Stimulated activated naive B cell treated with anti-CD40 and anti-IgM and Interleukin-4, amounts not matched to agents 10 μg/mL and 1 μg/mL and 100 μg/mL, for 72 hours (primary cell): ENCODE results near the gene MAP3K5.
"Not testable (repeated sequence)": the region's sequence is repeated elsewhere in the genome, so short reads cannot be mapped to it uniquely, and the experiment has no call there.

Experiments used
- ATAC-seq, 2 donors: fragments of 150-1000 bp; cut with Tn5 transposase; replicated peaks; 2 replicates each; pipeline ENCODE4 v1.10.0; 2021; ENCODE audit warnings: moderate library complexity in 1 of 2
- DNase-seq: peaks from one replicate; pipeline ENCODE4 v3.0.0; 2021
- H3K27ac Mint-ChIP-seq: one replicate; pipeline ENCODE4 v1.8.0; 2022; ENCODE audit warnings: mild to moderate bottlenecking, mixed read lengths
- H3K27me3 Mint-ChIP-seq, 2 donors: one replicate each; pipeline ENCODE4 v1.8.0; 2022; ENCODE audit warnings: mixed read lengths in 2 of 2
- H3K36me3 Mint-ChIP-seq, 2 donors: one replicate each; pipeline ENCODE4 v1.8.0; 2022; ENCODE audit warnings: mixed read lengths in 2 of 2, mild to moderate bottlenecking in 1 of 2
- H3K4me1 Mint-ChIP-seq, 2 donors: one replicate each; pipeline ENCODE4 v1.8.0; 2022; ENCODE audit warnings: mixed read lengths in 2 of 2, mild to moderate bottlenecking in 1 of 2
- H3K4me3 Mint-ChIP-seq, 2 donors: one replicate each; pipeline ENCODE4 v1.8.0; 2022; ENCODE audit warnings: mild to moderate bottlenecking in 2 of 2, mixed read lengths in 2 of 2, moderate library complexity in 1 of 2
- H3K9me3 Mint-ChIP-seq, 2 donors: one replicate each; pipeline ENCODE4 v1.8.0; 2022; ENCODE audit warnings: mixed read lengths in 2 of 2, mild to moderate bottlenecking in 1 of 2

Gene MAP3K5

DNA sequence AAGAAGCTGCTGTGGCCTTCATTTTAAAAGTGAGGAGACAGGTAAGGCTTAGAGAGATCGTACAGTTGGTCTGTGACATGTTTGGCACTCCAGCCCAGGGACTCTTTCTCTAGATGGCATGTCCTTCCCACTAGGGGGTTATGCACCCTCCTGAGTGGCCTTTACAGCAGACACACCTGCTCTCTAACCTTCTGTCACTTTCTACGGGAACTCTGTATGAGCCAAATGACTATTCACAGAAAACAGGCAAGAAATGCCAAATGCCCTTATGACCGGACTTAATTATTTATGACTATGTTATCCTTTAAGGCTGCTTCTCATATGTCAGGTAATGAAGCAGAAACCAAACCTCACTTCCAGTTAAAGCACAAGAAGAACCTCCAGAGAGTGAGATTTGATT lies 91.2 kb downstream of the MAP3K5 start:
- ATAC-seq (peak; percentile 23 to 46), DNase-seq (no peak)
- Mint-ChIP-seq H3K4me3 (no peak overlapping the region), H3K9me3 (no peaks in the 10 kb centered on the region), H3K36me3 (peaks cover 5 to 32% of the 10 kb centered on the region in 2 donors), H3K4me1 (peaks cover 7 to 12% of the 10 kb centered on the region in 2 donors), H3K27me3 (no peaks in the 10 kb centered on the region), H3K27ac (peak overlapping the region; percentile 20)

- Mint-ChIP-seq H3K36me3 (peaks cover 4 to 37% of the 10 kb centered on the region in 2 donors), H3K27me3 (no peaks in the 10 kb centered on the region), H3K4me1 (peaks cover 7 to 12% of the 10 kb centered on the region in 2 donors), H3K27ac (no peak overlapping the region), H3K9me3 (no peaks in the 10 kb centered on the region), H3K4me3 (no peak overlapping the region)
- DNase-seq (no peak), ATAC-seq (no peak)
Measured at GRCh38 chr6:136699358-136699757, 92.9 kb downstream of the MAP3K5 start.

DNA sequence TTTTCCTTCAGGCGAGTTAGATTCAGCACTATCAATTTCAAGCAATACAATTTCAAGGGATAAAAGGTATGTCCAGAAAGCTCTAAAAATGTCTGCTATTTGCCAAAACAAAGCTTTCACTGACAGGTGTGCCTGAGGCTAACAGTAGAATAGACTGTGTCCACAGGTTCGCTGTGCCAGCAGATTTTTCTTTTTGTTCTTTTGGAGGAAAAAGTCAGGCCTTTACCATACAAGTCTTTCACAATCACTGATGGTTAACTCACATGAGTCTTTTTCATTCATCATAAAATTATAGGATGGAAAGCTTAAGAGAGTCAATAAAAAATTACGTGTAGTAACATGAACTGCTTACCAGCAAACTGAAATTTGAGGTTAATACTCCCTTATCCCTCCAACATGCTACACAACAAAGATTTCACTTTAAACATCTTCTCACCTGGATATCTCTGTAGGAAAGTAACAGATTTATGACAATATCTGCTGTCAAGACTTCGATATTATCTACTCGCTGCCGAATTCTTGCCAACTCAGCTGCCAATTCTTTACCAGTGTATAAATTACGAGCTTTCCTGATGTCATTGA lies 95.4 kb downstream of the MAP3K5 start:
- no peaks in the 10 kb centered on the region for H3K27me3 Mint-ChIP-seq
- ATAC-seq = no peak
- no peak overlapping the region for H3K4me3 Mint-ChIP-seq
- no peak overlapping the region for H3K27ac Mint-ChIP-seq
- peaks cover 4 to 39% of the 10 kb centered on the region in 2 donors for H3K36me3 Mint-ChIP-seq
- DNase-seq = no peak
- peaks cover 6 to 7% of the 10 kb centered on the region in 2 donors for H3K4me1 Mint-ChIP-seq
- no peaks in the 10 kb centered on the region for H3K9me3 Mint-ChIP-seq

- Mint-ChIP-seq H3K4me1 (peaks cover 3 to 6% of the 10 kb centered on the region in 2 donors), H3K27me3 (no peaks in the 10 kb centered on the region), H3K36me3 (peaks cover 6 to 42% of the 10 kb centered on the region in 2 donors), H3K4me3 (no peak overlapping the region), H3K9me3 (no peaks in the 10 kb centered on the region), H3K27ac (no peak overlapping the region)
- no peak for ATAC-seq
- no peak for DNase-seq
Measured at GRCh38 chr6:136696238-136696637, 96.0 kb downstream of the MAP3K5 start.

DNA sequence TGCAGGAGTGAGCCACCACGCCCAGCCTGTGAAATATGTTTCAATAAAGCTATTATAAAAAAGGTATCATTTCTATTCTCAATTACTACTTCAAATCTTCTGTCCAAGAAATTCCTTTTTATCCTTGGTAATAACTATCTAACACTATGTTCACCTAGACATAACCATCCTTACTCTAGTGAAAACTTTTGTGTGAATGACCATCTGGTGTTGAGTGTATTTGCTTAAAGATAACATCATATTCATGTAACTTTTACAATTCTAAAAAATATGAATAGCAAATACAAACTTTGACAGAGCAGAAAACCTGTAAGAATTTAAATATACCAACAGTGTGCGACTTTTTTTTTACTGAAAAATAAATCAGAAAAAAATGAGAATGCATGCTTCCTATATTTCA lies 96.9 kb downstream of the MAP3K5 start:
- ATAC-seq (no peak), DNase-seq (no peak)
- Mint-ChIP-seq H3K4me1 (peaks cover 0 to 5% of the 10 kb centered on the region in 2 donors), H3K36me3 (peaks cover 6 to 46% of the 10 kb centered on the region in 2 donors), H3K27ac (no peak overlapping the region), H3K27me3 (no peaks in the 10 kb centered on the region), H3K4me3 (no peak overlapping the region), H3K9me3 (no peaks in the 10 kb centered on the region)

- no peak for ATAC-seq
- Mint-ChIP-seq H3K9me3 (no peaks in the 10 kb centered on the region), H3K27me3 (no peaks in the 10 kb centered on the region), H3K4me1 (no peaks in the 10 kb centered on the region), H3K36me3 (peaks cover 3 to 39% of the 10 kb centered on the region in 2 donors), H3K4me3 (no peak overlapping the region), H3K27ac (no peak overlapping the region)
- DNase-seq = no peak
Measured at GRCh38 chr6:136693090-136693489, 99.2 kb downstream of the MAP3K5 start.

GRCh38 chr6:136687894-136688293 lies 104.4 kb downstream of the MAP3K5 start:
- not testable (repeated sequence) for ATAC-seq, H3K9me3 Mint-ChIP-seq, H3K4me3 Mint-ChIP-seq, H3K4me1 Mint-ChIP-seq, DNase-seq, H3K27me3 Mint-ChIP-seq, H3K27ac Mint-ChIP-seq
- H3K36me3 Mint-ChIP-seq = peaks cover 19 to 47% of the 10 kb centered on the region in 2 donors

DNA sequence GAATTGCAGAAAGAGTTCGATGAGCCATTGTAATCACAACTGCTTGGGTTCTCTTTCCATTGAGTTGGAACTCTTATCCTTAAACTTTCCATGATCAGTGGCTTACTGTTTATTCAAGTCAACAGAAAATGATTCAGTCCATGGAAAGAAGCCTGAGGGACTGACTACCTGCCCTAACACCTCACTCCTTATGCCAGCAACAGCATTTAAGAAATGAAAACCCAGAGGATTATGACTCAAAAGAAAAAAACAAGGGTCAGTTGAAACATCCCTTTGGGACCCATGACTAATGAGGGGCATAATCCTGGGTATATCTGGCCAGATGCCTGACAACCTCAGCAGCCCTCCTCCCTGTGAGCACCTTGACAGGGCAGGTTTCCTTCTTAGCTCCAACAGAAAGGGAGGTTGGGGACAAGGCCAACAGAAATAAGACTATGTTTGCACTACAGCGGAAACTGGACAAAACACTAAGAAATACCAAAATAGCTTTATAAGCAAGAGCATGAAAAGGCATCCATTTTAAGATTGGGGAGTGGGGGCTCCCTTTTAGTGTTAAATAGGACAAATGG lies 106.7 kb downstream of the MAP3K5 start:
- Mint-ChIP-seq H3K36me3 (peaks cover 22 to 42% of the 10 kb centered on the region in 2 donors), H3K27ac (no peak overlapping the region), H3K27me3 (no peaks in the 10 kb centered on the region), H3K9me3 (peaks cover 3 to 8% of the 10 kb centered on the region in 2 donors), H3K4me1 (peaks cover 0 to 10% of the 10 kb centered on the region in 2 donors), H3K4me3 (no peak overlapping the region)
- ATAC-seq = peak in 1 of 2 donors; percentile 43
- DNase-seq = no peak

DNA sequence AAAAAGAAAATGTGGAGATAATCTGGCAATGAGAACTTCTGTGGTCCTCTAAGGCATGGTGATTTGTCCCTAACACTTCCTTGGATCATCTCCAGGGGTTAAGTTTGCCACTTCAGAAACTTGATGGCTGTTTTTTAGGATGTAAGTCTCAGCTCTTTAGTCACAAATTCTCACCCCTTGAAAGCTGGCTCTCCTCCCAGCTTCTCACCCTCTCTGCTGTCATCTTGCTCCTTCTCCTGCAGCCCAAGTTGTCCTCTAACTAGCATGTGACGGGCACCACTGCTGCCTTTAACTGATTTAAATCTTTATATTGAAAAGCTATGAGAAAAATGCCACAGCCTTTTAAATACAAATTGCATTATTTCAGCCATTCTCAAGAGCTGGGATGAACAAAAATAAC lies 107.8 kb downstream of the MAP3K5 start:
- Mint-ChIP-seq H3K27me3 (no peaks in the 10 kb centered on the region), H3K36me3 (peaks cover 22 to 45% of the 10 kb centered on the region in 2 donors), H3K9me3 (peaks cover 3 to 8% of the 10 kb centered on the region in 2 donors), H3K4me3 (no peak overlapping the region), H3K27ac (no peak overlapping the region), H3K4me1 (peaks cover 0 to 10% of the 10 kb centered on the region in 2 donors)
- ATAC-seq (no peak), DNase-seq (no peak)

DNA sequence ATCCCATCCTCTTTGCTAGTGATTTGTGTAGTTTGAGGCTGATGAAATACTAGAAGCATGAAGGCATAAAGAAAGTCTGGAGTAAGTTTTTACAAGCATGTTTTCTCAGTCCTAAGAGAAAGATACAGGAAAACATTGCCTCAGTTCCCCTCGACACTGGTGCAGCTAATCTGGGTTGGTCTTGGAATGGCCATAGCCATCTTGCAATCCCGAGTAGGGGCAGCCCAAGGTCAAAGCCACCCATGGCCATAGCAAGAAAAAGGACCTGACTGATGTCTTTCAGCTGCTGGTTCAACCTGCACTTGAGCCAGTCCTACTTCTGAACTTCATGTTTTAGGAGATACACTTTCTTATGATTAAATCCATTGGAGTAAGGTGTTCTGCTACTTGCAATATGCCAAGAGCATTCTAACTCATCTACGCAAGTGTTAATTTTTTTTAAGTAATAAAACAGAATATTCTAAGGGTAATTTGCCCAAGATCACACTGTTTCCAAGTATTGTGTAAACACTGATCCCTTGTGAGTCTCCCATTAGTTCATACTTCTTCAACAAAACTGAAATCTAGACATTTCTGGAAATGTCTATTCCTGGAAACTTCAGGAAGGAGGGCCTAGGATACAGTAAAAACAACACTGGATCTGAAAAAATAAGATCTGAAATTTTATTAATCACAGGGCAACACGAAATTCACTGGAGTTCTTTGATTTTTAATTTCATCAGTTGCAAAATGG lies 108.9 kb downstream of the MAP3K5 start:
- H3K4me3 Mint-ChIP-seq = no peak overlapping the region
- no peaks in the 10 kb centered on the region for H3K27me3 Mint-ChIP-seq
- H3K36me3 Mint-ChIP-seq = peaks cover 21 to 39% of the 10 kb centered on the region in 2 donors
- H3K4me1 Mint-ChIP-seq = peaks cover 0 to 10% of the 10 kb centered on the region in 2 donors
- peaks cover 3 to 8% of the 10 kb centered on the region in 2 donors for H3K9me3 Mint-ChIP-seq
- no peak for ATAC-seq
- no peak overlapping the region for H3K27ac Mint-ChIP-seq
- DNase-seq = no peak

DNA sequence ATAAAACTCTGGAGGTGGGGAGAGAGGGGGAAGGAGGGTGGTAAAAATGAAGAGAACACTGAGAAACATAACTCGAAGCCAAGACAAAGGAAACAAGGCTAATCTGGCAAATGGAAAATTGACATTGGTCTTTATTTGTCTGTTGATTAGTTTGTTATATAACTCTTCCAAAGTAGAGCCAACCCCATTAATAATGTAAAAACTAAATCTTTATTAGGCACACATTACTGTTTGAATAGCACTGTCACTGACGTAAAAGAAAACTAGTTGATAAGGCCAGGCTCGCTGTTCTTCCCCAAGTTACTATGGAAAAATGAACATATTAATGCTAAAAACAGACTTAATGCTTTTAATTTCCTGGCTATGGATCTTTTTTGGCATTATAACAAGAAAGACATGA lies 110.0 kb downstream of the MAP3K5 start:
- ATAC-seq = no peak
- no peak overlapping the region for H3K4me3 Mint-ChIP-seq
- H3K36me3 Mint-ChIP-seq = peaks cover 17 to 34% of the 10 kb centered on the region in 2 donors
- H3K4me1 Mint-ChIP-seq = peaks cover 0 to 10% of the 10 kb centered on the region in 2 donors
- peaks cover 0 to 2% of the 10 kb centered on the region in 2 donors for H3K9me3 Mint-ChIP-seq
- no peaks in the 10 kb centered on the region for H3K27me3 Mint-ChIP-seq
- DNase-seq = no peak
- no peak overlapping the region for H3K27ac Mint-ChIP-seq

DNA sequence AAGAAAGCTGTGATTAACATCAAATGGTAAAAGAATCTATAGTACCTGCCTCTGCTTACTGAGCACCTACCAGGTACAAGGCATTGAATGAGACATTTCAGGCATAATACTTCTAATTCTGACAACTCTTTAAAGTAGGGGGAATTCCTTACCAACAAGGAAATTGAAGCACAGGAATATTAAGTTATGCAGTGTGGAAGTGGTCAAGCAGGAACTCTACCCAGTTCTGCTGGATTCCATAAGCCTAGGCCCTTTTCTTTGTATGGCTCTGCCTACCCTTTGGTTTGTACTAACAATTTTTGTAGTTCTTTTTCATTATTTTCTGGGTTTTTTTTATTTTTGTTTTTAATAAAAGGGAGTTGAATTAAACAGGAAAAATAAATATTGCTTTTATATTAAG lies 114.5 kb downstream of the MAP3K5 start:
- Mint-ChIP-seq H3K4me1 (no peaks in the 10 kb centered on the region), H3K27ac (no peak overlapping the region), H3K27me3 (no peaks in the 10 kb centered on the region), H3K36me3 (peaks cover 18 to 30% of the 10 kb centered on the region in 2 donors), H3K4me3 (no peak overlapping the region), H3K9me3 (peaks cover 3 to 9% of the 10 kb centered on the region in 2 donors)
- DNase-seq (no peak), ATAC-seq (no peak)

DNA sequence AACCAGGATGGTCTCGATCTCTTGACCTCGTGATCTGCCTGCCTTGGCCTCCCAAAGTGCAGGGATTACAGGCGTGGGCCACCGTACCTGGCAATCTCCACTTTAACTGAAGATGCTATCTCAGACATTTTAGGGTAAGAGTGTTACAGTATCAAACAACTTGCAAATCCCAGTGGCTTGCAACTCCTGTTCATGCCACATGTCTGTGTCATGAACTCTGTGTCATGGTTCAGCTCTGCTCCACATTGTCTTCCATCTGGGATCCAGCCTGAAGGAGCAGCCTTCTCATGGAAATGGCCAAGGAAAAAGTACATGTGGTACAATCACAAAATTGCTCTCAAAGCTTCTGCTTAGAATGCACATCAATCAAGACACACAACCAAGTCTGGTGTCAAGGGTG lies 114.9 kb downstream of the MAP3K5 start:
- Mint-ChIP-seq H3K27me3 (no peaks in the 10 kb centered on the region), H3K4me3 (no peak overlapping the region), H3K4me1 (no peaks in the 10 kb centered on the region), H3K27ac (no peak overlapping the region), H3K9me3 (peaks cover 3 to 9% of the 10 kb centered on the region in 2 donors), H3K36me3 (peaks cover 19 to 28% of the 10 kb centered on the region in 2 donors)
- ATAC-seq = no peak
- DNase-seq = no peak

- no peak overlapping the region for H3K4me3 Mint-ChIP-seq
- no peak for ATAC-seq
- no peak for DNase-seq
Measured at GRCh38 chr6:136676075-136676474, 116.2 kb downstream of the MAP3K5 start.

DNA sequence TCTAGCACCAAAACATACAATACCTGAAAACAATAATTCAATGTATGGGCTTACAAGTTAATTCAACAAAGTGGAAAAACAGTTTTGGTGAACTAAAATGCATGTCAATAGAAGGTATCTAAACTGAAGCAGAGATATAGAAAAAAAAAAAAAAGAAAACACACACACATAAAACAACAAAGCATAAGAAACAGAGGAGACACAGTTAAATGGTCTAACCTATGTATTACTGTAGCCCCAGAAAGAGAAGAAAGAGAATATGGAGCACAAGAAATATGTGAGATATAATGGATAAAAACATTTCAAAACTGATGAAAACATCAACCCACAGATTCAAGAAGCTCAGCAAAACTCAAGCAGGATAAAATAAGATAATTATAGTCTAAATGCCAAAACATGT lies 118.7 kb downstream of the MAP3K5 start:
- Mint-ChIP-seq H3K36me3 (peaks cover 21 to 25% of the 10 kb centered on the region in 2 donors), H3K9me3 (peaks cover 3 to 9% of the 10 kb centered on the region in 2 donors), H3K4me1 (no peaks in the 10 kb centered on the region), H3K27me3 (no peaks in the 10 kb centered on the region), H3K4me3 (no peak overlapping the region), H3K27ac (no peak overlapping the region)
- no peak for DNase-seq
- ATAC-seq = no peak

More at GRCh38 chr6:136676075-136676474, 116.2 kb downstream of the MAP3K5 start:
- peaks cover 3 to 9% of the 10 kb centered on the region in 2 donors for H3K9me3 Mint-ChIP-seq
- H3K27me3 Mint-ChIP-seq = no peaks in the 10 kb centered on the region
- H3K36me3 Mint-ChIP-seq = peaks cover 19 to 30% of the 10 kb centered on the region in 2 donors
- H3K27ac Mint-ChIP-seq = no peak overlapping the region
- no peaks in the 10 kb centered on the region for H3K4me1 Mint-ChIP-seq
